GM10248 (cell line): Measurements from ENCODE around the gene VDAC2.

Experiments
- CTCF ChIA-PET: fragments of 300-600 bp; sonication (Branson Sonifier 250); formaldehyde crosslinking; extraction: SDS; loops from one replicate; lab custom pipeline; 2021; ENCODE audit warnings: antibody characterized with exemption; lab: Yijun Ruan, JAX
- POLR2A ChIA-PET: fragments of 350-650 bp; sonication (Branson Sonifier 250); formaldehyde crosslinking; extraction: SDS; loops from one replicate; lab custom pipeline; 2020; ENCODE audit warnings: antibody characterized with exemption; lab: Yijun Ruan, JAX
- DNase-seq: peaks from one replicate; pipeline ENCODE4 v3.0.0; 2012; ENCODE audit errors: extremely low spot score
- TF ChIP-seq, protein P1 (sequence below): IDR thresholded peaks from 2 replicates; pipeline ENCODE4 v1.5.1; 2012; ENCODE audit warnings: mild to moderate bottlenecking, low read depth; ENCODE audit errors: extremely low read depth, missing control alignments, control extremely low read depth

Gene VDAC2

DNA sequence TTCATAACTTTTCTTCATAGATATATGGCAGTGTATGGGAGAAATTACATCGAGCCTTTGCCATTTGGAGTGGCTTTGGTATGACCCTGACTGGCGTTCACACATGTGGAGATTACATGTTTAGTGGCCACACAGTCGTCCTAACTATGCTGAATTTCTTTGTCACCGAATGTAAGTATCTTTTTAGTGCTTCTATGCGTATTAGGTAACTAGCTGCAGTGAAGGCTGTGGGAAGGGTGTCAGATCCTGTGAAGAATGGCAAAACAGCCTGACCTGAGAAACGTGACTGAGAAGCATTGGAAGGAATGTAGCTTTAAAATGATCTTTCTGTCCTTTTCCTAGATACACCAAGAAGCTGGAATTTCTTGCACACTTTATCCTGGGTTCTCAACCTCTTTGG, 34.5 kb upstream of the VDAC2 start:
- POLR2A ChIA-PET, result no interaction called here
- DNase-seq, result no peak
- TF ChIP-seq, protein P1, sequence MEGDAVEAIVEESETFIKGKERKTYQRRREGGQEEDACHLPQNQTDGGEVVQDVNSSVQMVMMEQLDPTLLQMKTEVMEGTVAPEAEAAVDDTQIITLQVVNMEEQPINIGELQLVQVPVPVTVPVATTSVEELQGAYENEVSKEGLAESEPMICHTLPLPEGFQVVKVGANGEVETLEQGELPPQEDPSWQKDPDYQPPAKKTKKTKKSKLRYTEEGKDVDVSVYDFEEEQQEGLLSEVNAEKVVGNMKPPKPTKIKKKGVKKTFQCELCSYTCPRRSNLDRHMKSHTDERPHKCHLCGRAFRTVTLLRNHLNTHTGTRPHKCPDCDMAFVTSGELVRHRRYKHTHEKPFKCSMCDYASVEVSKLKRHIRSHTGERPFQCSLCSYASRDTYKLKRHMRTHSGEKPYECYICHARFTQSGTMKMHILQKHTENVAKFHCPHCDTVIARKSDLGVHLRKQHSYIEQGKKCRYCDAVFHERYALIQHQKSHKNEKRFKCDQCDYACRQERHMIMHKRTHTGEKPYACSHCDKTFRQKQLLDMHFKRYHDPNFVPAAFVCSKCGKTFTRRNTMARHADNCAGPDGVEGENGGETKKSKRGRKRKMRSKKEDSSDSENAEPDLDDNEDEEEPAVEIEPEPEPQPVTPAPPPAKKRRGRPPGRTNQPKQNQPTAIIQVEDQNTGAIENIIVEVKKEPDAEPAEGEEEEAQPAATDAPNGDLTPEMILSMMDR, result no peak
- CTCF ChIA-PET, result interaction anchor here (4.1 kb wide), 1 partner anchor 11 kb away, joined by 19 read pairs; no protein-coding TSS in a partner anchor

DNA sequence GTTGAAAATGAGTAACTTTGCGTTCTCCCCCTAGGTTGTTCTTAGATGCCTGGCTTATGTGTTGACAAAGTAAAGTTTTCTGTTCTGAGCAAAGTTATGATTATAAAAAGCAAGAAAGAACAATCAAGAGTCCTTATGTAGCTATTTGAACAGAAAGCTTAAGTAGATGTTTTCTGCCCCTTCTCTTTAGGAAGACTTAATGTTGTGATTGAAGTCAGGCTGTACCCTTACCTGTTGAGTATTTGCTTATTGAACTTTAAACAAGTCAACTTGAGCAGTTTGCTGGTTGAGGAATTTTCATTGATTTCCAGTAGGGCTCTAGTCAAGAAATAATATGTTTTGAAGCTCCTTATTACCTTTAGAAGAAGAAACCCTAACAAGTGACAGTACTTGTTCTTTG, 33.9 kb upstream of the VDAC2 start:
- POLR2A ChIA-PET, result no interaction called here
- TF ChIP-seq, protein P1, result no peak
- DNase-seq, result no peak
- CTCF ChIA-PET, result interaction anchor here (1.2 to 4.1 kb wide), 2 partner anchors 11 to 41 kb away, joined by 3 to 19 read pairs; no protein-coding TSS in a partner anchor

DNA sequence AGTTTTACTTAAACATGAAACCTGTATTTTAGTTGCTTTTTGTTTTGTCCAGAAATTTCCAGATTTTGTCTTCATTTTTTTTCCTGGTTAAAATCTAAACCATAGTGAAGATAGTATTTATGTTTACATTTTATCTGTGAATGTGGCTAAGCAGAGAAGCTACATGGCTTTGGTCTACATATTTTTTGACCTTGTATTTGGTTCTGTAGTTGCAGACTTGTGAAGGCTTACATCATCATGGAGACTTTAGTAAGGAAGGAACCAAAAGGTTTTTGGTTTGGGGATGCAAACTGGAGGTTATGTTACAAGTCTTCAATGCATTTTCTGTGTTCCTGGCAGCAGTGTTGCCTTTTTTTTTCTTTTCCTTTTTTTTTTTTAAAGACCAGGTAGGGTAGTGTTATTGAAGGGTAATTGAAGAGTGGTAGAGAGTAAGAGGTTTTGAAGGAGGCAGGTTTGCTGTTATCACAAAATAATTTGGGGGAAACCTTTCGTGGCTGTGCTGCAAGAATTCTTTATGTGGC, 30.9 kb upstream of the VDAC2 start:
- ChIA-PET CTCF (interaction anchor here (1.0 to 4.1 kb wide), 6 partner anchors 8 to 59 kb away, joined by 3 to 19 read pairs (median 4); partner anchors contain the start of gene COMTD1), POLR2A (no interaction called here)
- DNase-seq, result no peak
- TF ChIP-seq, protein P1, result no peak

DNA sequence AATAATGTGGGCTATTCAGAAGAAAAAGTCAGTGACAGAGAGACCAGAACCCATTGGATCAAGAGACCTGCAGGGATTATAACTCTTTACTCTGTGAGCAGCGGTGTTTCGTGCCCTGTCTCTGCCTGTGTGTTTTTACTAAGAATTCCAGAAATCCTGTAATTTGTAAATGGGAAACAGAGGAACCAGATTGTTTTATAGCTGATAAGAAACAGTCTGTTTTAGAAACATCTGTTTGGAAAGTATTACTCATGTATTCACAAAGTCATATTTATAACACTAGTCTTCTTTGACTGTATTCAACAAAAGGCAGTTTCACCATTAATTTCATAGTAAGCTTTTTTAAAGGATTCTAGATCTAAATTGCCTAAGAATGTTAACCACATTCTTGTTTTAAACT, 30.0 kb upstream of the VDAC2 start:
- ChIA-PET CTCF (interaction anchor here (0.7 to 1.4 kb wide), 2 partner anchors 13 to 17 kb away, joined by 3 read pairs; no protein-coding TSS in a partner anchor), POLR2A (no interaction called here)
- no peak for DNase-seq
- TF ChIP-seq, protein P1, result no peak

DNA sequence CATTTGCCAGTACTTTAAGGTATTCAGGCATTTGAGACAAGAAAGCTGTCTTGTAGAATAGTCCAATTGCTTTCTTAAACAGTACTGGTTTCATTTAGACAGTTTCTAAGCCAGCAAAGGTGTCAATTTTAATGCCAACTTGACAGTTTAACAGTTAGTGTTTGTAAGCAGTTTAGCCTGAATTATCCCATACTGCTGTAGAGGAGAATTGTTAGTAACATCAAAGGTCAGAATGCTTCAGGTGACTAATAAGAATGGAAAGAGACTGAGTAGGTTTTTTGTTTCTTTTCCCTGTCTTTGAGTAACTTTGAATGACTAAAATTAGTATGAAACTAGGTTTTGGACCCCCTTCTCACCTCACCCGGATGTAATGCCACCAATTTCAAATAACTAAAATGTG, 29.5 kb upstream of the VDAC2 start:
- DNase-seq, result no peak
- TF ChIP-seq, protein P1, result no peak
- POLR2A ChIA-PET, result no interaction called here
- CTCF ChIA-PET, result interaction anchor here (0.7 to 1.4 kb wide), 3 partner anchors 14 to 55 kb away, joined by 3 to 5 read pairs (median 3); no protein-coding TSS in a partner anchor

DNA sequence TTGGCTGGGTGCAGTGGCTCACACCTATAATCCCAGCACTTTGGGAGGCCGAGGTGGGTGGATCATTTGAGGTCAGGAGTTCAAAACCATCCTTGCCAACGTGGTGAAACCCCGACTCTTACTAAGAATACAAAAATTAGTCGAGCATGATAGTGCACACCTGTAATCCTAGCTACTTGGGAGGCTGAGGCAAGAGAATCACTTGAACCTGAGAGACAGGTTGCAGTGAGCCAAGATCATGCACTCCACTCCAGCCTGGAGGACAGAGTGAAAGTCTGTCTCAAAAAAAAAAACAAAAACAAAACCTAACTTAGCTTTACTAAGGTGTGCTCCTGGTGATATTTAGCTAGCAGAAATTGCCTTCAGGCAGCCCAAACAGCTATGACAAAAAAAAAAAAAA, 24.3 kb upstream of the VDAC2 start:
- ChIA-PET CTCF (interaction anchor here (1.1 to 8.5 kb wide), 3 partner anchors 9 to 47 kb away, joined by 4 to 148 read pairs (median 19); partner anchors contain the start of gene COMTD1), POLR2A (interaction anchor here (0.7 kb wide), 1 partner anchor 25 kb away, joined by 3 read pairs; no protein-coding TSS in a partner anchor)
- no peak for DNase-seq
- TF ChIP-seq, protein P1, result no peak
